PFSK-1 (cell line): ENCODE measurements around the gene NRXN3.

Experiments
- FOXP2 ChIP-seq: optimal IDR thresholded peaks from 2 replicates; pipeline ENCODE3; 2011; ENCODE audit warnings: borderline replicate concordance, control low read depth, inconsistent platforms; ENCODE audit not compliant: insufficient read depth; ENCODE audit errors: extremely low read length, extremely low read depth
- POLR2AphosphoS5 ChIP-seq: IDR thresholded peaks from 2 replicates; pipeline ENCODE4 v1.6.1; 2012; ENCODE audit warnings: low read depth, mild to moderate bottlenecking, control low read depth, low read length, moderate library complexity
- SIN3A ChIP-seq: IDR thresholded peaks from 2 replicates; pipeline ENCODE4 v1.6.1; 2012; ENCODE audit warnings: mild to moderate bottlenecking, low read length, moderate library complexity, borderline replicate concordance; ENCODE audit not compliant: insufficient read depth
- TAF1 ChIP-seq: IDR thresholded peaks from 2 replicates; pipeline ENCODE4 v1.6.1; 2012; ENCODE audit warnings: low read length, control low read depth, borderline replicate concordance; ENCODE audit not compliant: insufficient read depth
- TF ChIP-seq, protein P1 (sequence below), 2 experiments: IDR thresholded peaks; 2 replicates each; pipeline versions ENCODE4 v1.6.1 to v1.8.0; 2011 to 2012; ENCODE audit warnings: low read depth in 2 of 2, low read length in 2 of 2, control low read depth in 1 of 2, inconsistent platforms in 1 of 2, mild to moderate bottlenecking in 1 of 2, moderate library complexity in 1 of 2; ENCODE audit not compliant: insufficient read depth in 1 of 2

The NRXN3 gene

DNA sequence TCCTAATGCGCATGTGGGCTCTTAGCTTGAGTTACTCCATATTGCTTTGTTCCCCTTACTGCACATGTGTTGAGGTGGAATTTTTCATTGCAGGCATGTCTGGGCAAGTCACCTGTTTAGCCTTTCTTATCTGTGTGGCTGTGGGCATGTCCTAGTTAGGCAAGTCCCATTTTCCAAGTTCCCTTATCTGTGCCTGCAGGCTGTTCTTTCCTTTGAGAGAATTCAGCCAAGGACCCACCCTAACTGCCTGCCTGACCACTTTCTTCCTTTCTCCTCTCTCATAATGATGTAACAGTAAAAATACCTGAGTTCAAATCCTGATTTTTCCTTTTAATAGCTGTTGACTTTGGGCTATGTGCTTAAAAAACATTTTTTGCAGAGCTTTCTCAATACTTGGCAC lies 870.6 kb downstream of the NRXN3 start:
- TF ChIP-seq TAF1 (no peak), POLR2AphosphoS5 (no peak), FOXP2 (no peak), SIN3A (no peak)
- TF ChIP-seq, protein P1, sequence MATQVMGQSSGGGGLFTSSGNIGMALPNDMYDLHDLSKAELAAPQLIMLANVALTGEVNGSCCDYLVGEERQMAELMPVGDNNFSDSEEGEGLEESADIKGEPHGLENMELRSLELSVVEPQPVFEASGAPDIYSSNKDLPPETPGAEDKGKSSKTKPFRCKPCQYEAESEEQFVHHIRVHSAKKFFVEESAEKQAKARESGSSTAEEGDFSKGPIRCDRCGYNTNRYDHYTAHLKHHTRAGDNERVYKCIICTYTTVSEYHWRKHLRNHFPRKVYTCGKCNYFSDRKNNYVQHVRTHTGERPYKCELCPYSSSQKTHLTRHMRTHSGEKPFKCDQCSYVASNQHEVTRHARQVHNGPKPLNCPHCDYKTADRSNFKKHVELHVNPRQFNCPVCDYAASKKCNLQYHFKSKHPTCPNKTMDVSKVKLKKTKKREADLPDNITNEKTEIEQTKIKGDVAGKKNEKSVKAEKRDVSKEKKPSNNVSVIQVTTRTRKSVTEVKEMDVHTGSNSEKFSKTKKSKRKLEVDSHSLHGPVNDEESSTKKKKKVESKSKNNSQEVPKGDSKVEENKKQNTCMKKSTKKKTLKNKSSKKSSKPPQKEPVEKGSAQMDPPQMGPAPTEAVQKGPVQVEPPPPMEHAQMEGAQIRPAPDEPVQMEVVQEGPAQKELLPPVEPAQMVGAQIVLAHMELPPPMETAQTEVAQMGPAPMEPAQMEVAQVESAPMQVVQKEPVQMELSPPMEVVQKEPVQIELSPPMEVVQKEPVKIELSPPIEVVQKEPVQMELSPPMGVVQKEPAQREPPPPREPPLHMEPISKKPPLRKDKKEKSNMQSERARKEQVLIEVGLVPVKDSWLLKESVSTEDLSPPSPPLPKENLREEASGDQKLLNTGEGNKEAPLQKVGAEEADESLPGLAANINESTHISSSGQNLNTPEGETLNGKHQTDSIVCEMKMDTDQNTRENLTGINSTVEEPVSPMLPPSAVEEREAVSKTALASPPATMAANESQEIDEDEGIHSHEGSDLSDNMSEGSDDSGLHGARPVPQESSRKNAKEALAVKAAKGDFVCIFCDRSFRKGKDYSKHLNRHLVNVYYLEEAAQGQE (IDR thresholded peaks at IDR 0.05; ENCODE audit: insufficient read depth in 1 of 2, low read depth in 2 of 2, low read length in 2 of 2) = no peak

DNA sequence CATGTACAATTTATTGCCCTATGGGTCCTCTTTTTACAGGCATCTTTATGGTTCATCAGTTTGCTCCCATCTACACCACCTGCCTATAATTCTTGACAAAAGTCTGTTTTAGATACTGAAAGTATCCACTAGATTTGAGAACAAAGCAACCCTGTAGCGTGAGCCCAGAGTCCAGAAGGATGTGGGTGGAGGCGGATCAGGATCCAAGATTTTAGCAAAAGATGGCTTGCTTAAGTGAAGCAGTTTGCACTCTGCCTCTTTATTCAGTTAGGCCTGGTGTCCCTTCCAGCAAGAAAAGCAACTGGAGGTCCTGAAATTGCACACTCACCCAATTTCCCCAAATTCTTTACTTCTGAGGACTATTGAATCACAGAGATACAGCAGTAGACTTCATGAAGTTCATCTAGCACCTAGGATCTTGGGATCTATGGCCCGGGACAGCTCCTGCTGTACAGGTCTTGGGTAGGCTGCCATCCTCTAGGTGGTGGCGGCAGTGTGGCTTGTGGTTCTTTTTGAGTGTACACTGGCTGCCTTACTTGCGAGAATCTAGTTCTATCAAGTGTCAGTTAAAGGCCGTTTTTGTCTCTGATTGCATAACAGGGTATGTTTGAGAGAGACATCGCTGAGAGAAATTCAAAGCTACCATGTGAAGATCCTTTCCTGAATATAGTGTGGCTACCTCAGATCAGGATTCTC lies 873.2 kb downstream of the NRXN3 start:
- TF ChIP-seq POLR2AphosphoS5 = no peak
- no peak for TF ChIP-seq FOXP2
- no peak for TF ChIP-seq SIN3A
- TF ChIP-seq, protein P1 (IDR thresholded peaks at IDR 0.05; ENCODE audit: insufficient read depth in 1 of 2, low read depth in 2 of 2, low read length in 2 of 2) = no peak
- no peak for TF ChIP-seq TAF1

DNA sequence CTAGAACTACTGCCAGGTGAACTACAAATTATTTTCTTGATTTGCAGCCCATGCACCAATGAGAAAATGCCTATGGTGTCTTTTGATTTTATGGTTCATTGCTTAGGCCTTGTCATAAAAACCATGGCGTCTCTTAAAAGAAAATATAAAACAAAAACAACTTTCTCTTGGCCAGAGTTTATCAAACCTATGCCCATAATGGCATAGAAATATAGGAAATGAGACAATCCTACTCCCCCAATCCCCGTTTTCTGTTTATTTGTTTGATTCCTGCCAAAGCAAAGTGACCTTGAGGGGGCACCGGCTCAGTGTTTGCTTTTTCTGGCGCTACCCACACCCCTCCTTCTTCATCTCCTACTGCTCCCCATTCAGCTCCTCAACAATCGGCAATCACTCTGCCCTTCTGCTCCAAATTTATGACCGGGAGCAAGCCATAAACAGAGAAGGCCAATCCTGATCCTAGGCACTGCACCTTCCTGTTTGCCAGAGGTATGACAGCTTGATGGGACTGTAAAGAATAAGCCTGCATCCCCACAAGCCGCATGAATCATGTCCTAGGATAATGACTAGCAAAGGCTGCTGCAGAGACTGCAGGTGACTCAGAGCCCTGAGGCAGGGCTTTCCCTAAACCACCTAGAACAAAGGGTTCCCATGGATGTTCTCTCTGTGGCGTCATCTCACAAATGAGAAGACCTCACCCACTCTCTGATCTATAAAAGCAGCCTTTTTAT lies 874.9 kb downstream of the NRXN3 start:
- no peak for TF ChIP-seq POLR2AphosphoS5
- TF ChIP-seq, protein P1 (IDR thresholded peaks at IDR 0.05; ENCODE audit: insufficient read depth in 1 of 2, low read depth in 2 of 2, low read length in 2 of 2) = no peak
- no peak for TF ChIP-seq FOXP2
- TF ChIP-seq TAF1 = no peak
- no peak for TF ChIP-seq SIN3A

DNA sequence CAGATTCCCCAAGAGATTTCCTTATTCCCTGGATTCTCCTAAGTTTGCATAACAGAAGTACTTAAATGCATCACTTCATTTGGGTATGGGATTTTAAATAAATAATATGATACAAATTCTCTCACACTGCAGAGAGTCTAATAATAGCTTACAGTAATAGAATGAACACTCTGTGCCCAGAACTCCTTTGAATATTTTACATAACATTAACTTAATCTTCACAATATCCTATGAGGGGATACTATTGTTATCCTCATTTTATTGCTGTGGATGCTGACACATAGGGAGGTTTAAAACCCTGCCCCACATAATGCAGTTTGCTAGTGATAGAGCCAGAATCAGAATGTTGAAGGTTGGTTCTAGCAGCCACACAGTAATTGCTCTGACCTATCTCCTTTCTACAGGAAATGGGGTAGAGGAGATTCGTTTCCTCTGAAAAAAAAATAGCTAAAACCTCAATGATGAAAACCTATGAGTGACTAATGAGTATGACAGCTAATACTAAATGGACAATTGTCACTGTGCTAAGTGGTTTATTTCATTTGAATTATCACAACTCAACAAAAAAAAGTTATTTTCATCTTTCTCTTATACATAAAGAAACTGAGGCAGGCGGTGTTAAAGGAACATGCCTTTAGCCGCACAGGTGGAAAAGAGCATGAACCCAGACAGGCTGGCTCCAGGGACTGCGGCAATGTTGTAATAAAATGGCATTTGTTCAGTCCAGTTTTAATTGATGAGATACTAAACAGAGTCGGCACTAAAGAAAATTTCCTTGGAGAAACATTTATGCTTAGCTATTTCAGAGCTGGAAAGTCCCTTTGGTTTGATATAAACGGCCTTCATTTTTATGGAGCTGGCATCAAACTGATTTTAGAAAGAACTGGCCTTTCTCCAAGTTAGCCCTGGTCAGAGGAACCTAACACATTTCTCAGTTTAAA lies 880.9 kb downstream of the NRXN3 start:
- TF ChIP-seq FOXP2 = no peak

DNA sequence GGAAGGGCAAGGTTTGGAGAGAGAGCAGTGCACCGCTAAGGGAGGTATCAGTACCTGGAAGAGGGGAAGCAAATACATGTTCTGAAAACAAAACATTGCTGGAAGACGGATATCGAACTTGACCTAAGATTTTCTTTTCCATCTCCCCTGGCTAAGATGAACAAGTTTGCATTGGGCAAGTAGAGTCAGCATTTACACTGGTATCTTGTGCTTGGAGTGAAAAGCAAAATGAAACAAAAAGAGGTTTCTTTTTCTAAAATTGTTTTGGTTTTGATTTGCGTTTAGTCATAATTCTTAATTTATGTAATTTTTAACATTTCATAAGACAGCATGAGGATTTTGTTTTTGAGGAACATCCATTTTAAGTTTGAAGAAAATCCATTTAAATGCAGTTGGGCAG lies 881.6 kb downstream of the NRXN3 start:
- TF ChIP-seq FOXP2 (no peak), POLR2AphosphoS5 (no peak), SIN3A (no peak), TAF1 (no peak)
- TF ChIP-seq, protein P1 (IDR thresholded peaks at IDR 0.05; ENCODE audit: insufficient read depth in 1 of 2, low read depth in 2 of 2, low read length in 2 of 2) = no peak
